B cell (primary cell): ENCODE measurements around the gene RRAD. TPM values are rescaled to one million over a fixed set of nuclear protein-coding genes. Genes with fewer than 3 reads are reported as not detected.

Experiments used
- ATAC-seq: fragments of 200-7000 bp; cut with Tn5 transposase; one replicate; pipeline ENCODE4 v1.10.0; 2021; ENCODE audit warnings: low read depth, mild to moderate bottlenecking, moderate number of reproducible peaks, moderate library complexity
- CTCF ChIA-PET: fragments of 350-600 bp; sonication (Branson Sonifier 250); formaldehyde crosslinking; loops from one replicate; lab custom pipeline; 2021; ENCODE audit warnings: antibody characterized with exemption, inconsistent platforms; lab: Charles Lee
- POLR2A ChIA-PET: fragments of 350-600 bp; sonication (Branson Sonifier 250); formaldehyde crosslinking; loops from one replicate; lab custom pipeline; 2021; ENCODE audit warnings: antibody characterized with exemption; lab: Charles Lee
- DNase-seq: peaks from one replicate; pipeline ENCODE4 v3.0.0; 2013
- H2AFZ ChIP-seq: 2 replicates; pipeline ENCODE4 v1.6.1; 2012; ENCODE audit warnings: mild to moderate bottlenecking, low read depth, low read length; ENCODE audit not compliant: insufficient read depth, poor library complexity, severe bottlenecking
- H3K27ac ChIP-seq, 2 donors: 1 replicate in 1 of 2; 2 replicates in 1 of 2; pipeline ENCODE4 v1.5.1; 2012 to 2013; ENCODE audit warnings: low read length in 2 of 2, mild to moderate bottlenecking in 2 of 2, moderate library complexity in 1 of 2
- H3K27me3 ChIP-seq, 4 experiments: fragments of 200-600 bp in 1 of 4; sonication (generic) in 1 of 4; replicated peaks in 1 of 4; 1 replicate in 2 of 4; 2 replicates in 2 of 4; pipeline versions ENCODE4 v1.6.1 to v1.7.0; 2013 to 2016; ENCODE audit warnings: low read length in 3 of 4, mild to moderate bottlenecking in 2 of 4, mixed read lengths in 1 of 4, moderate library complexity in 1 of 4; ENCODE audit not compliant: insufficient read depth in 4 of 4, control insufficient read depth in 3 of 4; ENCODE audit errors: control extremely low read depth in 1 of 4
- H3K36me3 ChIP-seq, 2 experiments: replicated peaks in 1 of 2; 1 replicate in 1 of 2; 2 replicates in 1 of 2; pipeline versions ENCODE4 v1.6.1 to v1.7.1; 2013; ENCODE audit warnings: low read length in 1 of 2; ENCODE audit not compliant: insufficient read depth in 2 of 2, control insufficient read depth in 1 of 2; ENCODE audit errors: control extremely low read depth in 1 of 2, extremely low read depth in 1 of 2
- H3K4me1 ChIP-seq, 2 donors: fragments of 200-600 bp in 1 of 2; sonication (generic) in 1 of 2; 1 replicate in 1 of 2; 2 replicates in 1 of 2; pipeline versions ENCODE4 v1.5.1 to v1.6.1; 2013 to 2017; ENCODE audit warnings: low read length in 2 of 2; ENCODE audit not compliant: control insufficient read depth in 2 of 2, insufficient read depth in 2 of 2
- H3K4me2 ChIP-seq: replicated peaks from 2 replicates; pipeline ENCODE3; 2012; ENCODE audit warnings: mild to moderate bottlenecking, low read depth, low read length; ENCODE audit not compliant: poor library complexity, severe bottlenecking
- H3K4me3 ChIP-seq, 5 experiments: fragments of 200-600 bp in 1 of 5; sonication (generic) in 1 of 5; 1 replicate in 3 of 5; 2 replicates in 2 of 5; pipeline versions ENCODE4 v1.5.1 to v1.7.0; 2011 to 2016; ENCODE audit warnings: low read length in 4 of 5, mild to moderate bottlenecking in 4 of 5, low read depth in 2 of 5, control low read depth in 1 of 5, moderate library complexity in 1 of 5; ENCODE audit not compliant: insufficient read depth in 1 of 5; ENCODE audit errors: control extremely low read depth in 1 of 5, extremely low read depth in 1 of 5
- H3K79me2 ChIP-seq: fragments of 200-600 bp; sonication (generic); one replicate; pipeline ENCODE4 v1.6.0; 2016; ENCODE audit warnings: low read length; ENCODE audit not compliant: control insufficient read depth, insufficient read depth
- H3K9ac ChIP-seq: fragments of 200-600 bp; sonication (generic); 2 replicates; pipeline ENCODE4 v1.6.1; 2017; ENCODE audit warnings: mild to moderate bottlenecking, low read length, moderate library complexity
- H3K9me3 ChIP-seq, 3 donors: one replicate each; pipeline versions ENCODE4 v1.6.1 to v1.7.1; 2013; ENCODE audit warnings: low read length in 2 of 3; ENCODE audit not compliant: control insufficient read depth in 2 of 3, insufficient read depth in 1 of 3; ENCODE audit errors: control extremely low read depth in 1 of 3
- H4K20me1 ChIP-seq: 2 replicates; pipeline ENCODE4 v1.6.0; 2012; ENCODE audit warnings: mild to moderate bottlenecking, low read length; ENCODE audit not compliant: insufficient read depth, control insufficient read depth, poor library complexity, severe bottlenecking
- H3K27ac Mint-ChIP-seq: one replicate; pipeline ENCODE4 v1.8.0; 2021; ENCODE audit warnings: mixed read lengths
- H3K27me3 Mint-ChIP-seq: one replicate; pipeline ENCODE4 v1.8.0; 2021; ENCODE audit warnings: mixed read lengths
- H3K4me1 Mint-ChIP-seq: one replicate; pipeline ENCODE4 v1.8.0; 2021; ENCODE audit warnings: mixed read lengths
- H3K4me3 Mint-ChIP-seq: one replicate; pipeline ENCODE4 v1.8.0; 2021; ENCODE audit warnings: mixed read lengths
- H3K9me3 Mint-ChIP-seq: one replicate; pipeline ENCODE4 v1.8.0; 2022; ENCODE audit warnings: mixed read lengths; ENCODE audit not compliant: insufficient read depth
- EZH2 ChIP-seq: IDR thresholded peaks from 2 replicates; pipeline ENCODE4 v1.6.1; 2012; ENCODE audit warnings: borderline replicate concordance, low read depth, mild to moderate bottlenecking, moderate library complexity, low read length; ENCODE audit not compliant: insufficient read depth, poor library complexity, severe bottlenecking
- WGBS: methylation state at CpG from one replicate; pipeline ENCODE4 v1.1.5; 2013; ENCODE audit warnings: missing lambda C conversion rate; ENCODE audit not compliant: insufficient coverage; 5-methylcytosine and 5-hydroxymethylcytosine counted together
- intact Hi-C: fragments of 100-400 bp; cut with micrococcal nuclease; formaldehyde crosslinking; loops from one replicate; pipeline ENCODE4 v1.10.0; 2022
- polyA plus RNA-seq: library from polyadenylated mRNA; depleted of rRNA; stranded (reverse); fragments of >200 nt; gene quantifications from 2 replicates; pipeline ENCODE4 v1.2.3, GENCODE V29; 2012
- total RNA-seq, 2 donors: library from RNA; stranded (reverse); fragments of 120-200 nt in 1 of 2; gene quantifications; 1 replicate in 1 of 2; 2 replicates in 1 of 2; pipeline versions ENCODE4 v1.2.3 to v1.2.4, GENCODE V29; 2013 to 2022
- TF ChIP-seq, protein P1 (sequence below): fragments of 200-600 bp; IDR thresholded peaks from one replicate; pipeline ENCODE4 v1.8.0; 2022; ENCODE audit warnings: antibody characterized with exemption, mild to moderate bottlenecking

Gene RRAD
- total and polyA plus RNA-seq, 2 donors (not counting 1 experiment from before 2014, with no cell fraction given), result 0.64 to 1.9 TPM

GRCh38 chr16:66886321-66886720 is 39.0 kb downstream of the RRAD start:
- peaks cover 0 to 21% of the 10 kb centered on the region in 2 experiments for H3K36me3 ChIP-seq
- no peak overlapping the region for H3K9ac ChIP-seq
- H2AFZ ChIP-seq, result no peak overlapping the region
- H3K27ac ChIP-seq, result no peak overlapping the region
- no peaks in the 10 kb centered on the region for H4K20me1 ChIP-seq
- ATAC-seq (no peak), DNase-seq (no peak)
- no peak overlapping the region for H3K4me3 ChIP-seq
- peaks cover 7% of the 10 kb centered on the region for H3K79me2 ChIP-seq
- H3K4me1 ChIP-seq, result peaks cover 0 to 4% of the 10 kb centered on the region in 2 donors
- CTCF ChIA-PET, result no interaction called here
- Mint-ChIP-seq H3K27ac (no peak overlapping the region), H3K4me1 (peaks cover 4% of the 10 kb centered on the region), H3K4me3 (no peak overlapping the region), H3K9me3 (no peaks in the 10 kb centered on the region), H3K27me3 (no peaks in the 10 kb centered on the region)
- TF ChIP-seq, protein P1, sequence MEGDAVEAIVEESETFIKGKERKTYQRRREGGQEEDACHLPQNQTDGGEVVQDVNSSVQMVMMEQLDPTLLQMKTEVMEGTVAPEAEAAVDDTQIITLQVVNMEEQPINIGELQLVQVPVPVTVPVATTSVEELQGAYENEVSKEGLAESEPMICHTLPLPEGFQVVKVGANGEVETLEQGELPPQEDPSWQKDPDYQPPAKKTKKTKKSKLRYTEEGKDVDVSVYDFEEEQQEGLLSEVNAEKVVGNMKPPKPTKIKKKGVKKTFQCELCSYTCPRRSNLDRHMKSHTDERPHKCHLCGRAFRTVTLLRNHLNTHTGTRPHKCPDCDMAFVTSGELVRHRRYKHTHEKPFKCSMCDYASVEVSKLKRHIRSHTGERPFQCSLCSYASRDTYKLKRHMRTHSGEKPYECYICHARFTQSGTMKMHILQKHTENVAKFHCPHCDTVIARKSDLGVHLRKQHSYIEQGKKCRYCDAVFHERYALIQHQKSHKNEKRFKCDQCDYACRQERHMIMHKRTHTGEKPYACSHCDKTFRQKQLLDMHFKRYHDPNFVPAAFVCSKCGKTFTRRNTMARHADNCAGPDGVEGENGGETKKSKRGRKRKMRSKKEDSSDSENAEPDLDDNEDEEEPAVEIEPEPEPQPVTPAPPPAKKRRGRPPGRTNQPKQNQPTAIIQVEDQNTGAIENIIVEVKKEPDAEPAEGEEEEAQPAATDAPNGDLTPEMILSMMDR, result no peak
- TF ChIP-seq EZH2, result no peak
- WGBS, result 100% methylated on average over 1 of the region's 2 CpGs
- H3K9me3 ChIP-seq, result no peaks in the 10 kb centered on the region
- POLR2A ChIA-PET, result no interaction called here
- intact Hi-C loops, result no loop called here
- H3K4me2 ChIP-seq, result no peak overlapping the region
- no peaks in the 10 kb centered on the region for H3K27me3 ChIP-seq

DNA sequence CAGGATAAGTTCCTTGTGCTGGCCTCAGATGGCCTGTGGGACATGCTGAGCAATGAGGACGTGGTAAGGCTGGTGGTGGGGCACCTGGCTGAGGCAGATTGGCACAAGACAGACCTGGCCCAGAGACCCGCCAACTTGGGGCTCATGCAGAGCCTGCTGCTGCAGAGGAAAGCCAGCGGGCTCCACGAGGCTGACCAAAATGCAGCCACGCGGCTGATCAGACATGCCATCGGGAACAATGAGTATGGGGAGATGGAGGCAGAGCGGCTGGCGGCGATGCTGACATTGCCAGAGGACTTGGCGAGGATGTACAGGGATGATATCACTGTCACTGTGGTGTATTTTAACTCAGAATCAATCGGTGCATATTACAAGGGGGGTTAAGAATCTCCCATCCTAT is 39.8 kb downstream of the RRAD start:
- Histone ChIP-seq H4K20me1 (no peaks in the 10 kb centered on the region), H3K27me3 (no peaks in the 10 kb centered on the region), H2AFZ (no peak overlapping the region), H3K9me3 (no peaks in the 10 kb centered on the region), H3K4me2 (no peak overlapping the region), H3K4me1 (peaks cover 0 to 11% of the 10 kb centered on the region in 2 donors), H3K9ac (no peak overlapping the region), H3K4me3 (no peak overlapping the region), H3K79me2 (peaks cover 12% of the 10 kb centered on the region), H3K36me3 (peaks cover 0 to 21% of the 10 kb centered on the region in 2 experiments), H3K27ac (no peak overlapping the region)
- intact Hi-C loops, result no loop called here
- no peaks in the 10 kb centered on the region for H3K9me3 Mint-ChIP-seq
- no peak overlapping the region for H3K4me3 Mint-ChIP-seq
- H3K27ac Mint-ChIP-seq, result no peak overlapping the region
- DNase-seq (no peak), ATAC-seq (no peak)
- H3K27me3 Mint-ChIP-seq, result no peaks in the 10 kb centered on the region
- 94% methylated on average over 7 of the region's 12 CpGs for WGBS
- TF ChIP-seq EZH2, result no peak
- TF ChIP-seq, protein P1, result no peak
- ChIA-PET POLR2A (no interaction called here), CTCF (interaction anchor here (2.1 kb wide), 1 partner anchor 17 kb away, joined by 4 read pairs; no protein-coding TSS in a partner anchor)
- H3K4me1 Mint-ChIP-seq, result peaks cover 5% of the 10 kb centered on the region
